ENCODE data around the gene YPEL1. TPM values are rescaled to one million over a fixed set of nuclear protein-coding genes. Genes with fewer than 3 reads are reported as not detected.

The YPEL1 gene
- total and polyA plus RNA-seq, 4 donors = 0.83 to 4.8 (median 2.2) TPM

DNA sequence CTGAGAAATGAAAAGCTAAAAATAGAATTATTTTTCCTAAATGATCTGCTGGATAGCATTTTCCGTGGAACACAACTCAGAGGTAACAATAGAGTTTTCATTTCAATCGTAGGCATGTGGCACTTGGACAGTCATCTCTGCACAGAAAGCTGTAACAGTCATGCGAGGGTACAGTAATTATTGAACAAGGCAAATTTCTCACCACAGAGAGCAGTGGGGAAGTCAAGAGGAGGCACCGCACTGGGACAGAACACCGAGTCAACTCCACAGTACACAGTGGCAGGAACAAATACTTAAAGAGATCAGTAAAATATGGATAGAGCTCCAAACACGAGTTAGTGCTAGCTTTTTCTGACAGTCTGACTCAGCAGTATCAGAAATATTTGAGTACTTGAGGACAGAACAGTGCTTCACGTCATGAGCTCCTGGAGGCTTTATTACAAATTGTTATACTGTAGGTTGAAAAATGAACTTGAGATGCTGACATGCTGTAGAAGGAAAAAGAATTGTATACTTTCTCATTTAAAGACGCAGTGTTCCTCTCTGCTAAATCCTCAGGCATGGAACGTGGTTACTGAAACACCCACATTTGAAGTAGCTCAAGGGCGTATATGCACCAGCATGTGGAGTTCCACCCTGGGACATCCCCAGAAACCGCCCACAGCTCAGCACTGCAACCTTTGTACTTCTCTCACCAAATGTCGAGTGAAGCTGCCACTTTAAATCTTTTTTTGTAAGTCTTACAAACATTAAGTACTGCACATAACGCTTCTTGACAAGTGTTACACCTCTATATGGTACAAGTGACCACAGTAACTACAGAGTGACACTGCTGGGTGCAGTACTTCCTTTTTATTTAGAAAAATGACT lies 27.4 kb upstream of the YPEL1 start:
- TF ChIP-seq, protein P1, sequence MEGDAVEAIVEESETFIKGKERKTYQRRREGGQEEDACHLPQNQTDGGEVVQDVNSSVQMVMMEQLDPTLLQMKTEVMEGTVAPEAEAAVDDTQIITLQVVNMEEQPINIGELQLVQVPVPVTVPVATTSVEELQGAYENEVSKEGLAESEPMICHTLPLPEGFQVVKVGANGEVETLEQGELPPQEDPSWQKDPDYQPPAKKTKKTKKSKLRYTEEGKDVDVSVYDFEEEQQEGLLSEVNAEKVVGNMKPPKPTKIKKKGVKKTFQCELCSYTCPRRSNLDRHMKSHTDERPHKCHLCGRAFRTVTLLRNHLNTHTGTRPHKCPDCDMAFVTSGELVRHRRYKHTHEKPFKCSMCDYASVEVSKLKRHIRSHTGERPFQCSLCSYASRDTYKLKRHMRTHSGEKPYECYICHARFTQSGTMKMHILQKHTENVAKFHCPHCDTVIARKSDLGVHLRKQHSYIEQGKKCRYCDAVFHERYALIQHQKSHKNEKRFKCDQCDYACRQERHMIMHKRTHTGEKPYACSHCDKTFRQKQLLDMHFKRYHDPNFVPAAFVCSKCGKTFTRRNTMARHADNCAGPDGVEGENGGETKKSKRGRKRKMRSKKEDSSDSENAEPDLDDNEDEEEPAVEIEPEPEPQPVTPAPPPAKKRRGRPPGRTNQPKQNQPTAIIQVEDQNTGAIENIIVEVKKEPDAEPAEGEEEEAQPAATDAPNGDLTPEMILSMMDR (IDR thresholded peaks at IDR 0.05; ENCODE audit: low read depth, low read length, missing input control) = no peak
- no peak for TF ChIP-seq RXRA (IDR thresholded peaks at IDR 0.05)
- TF ChIP-seq, protein P2, sequence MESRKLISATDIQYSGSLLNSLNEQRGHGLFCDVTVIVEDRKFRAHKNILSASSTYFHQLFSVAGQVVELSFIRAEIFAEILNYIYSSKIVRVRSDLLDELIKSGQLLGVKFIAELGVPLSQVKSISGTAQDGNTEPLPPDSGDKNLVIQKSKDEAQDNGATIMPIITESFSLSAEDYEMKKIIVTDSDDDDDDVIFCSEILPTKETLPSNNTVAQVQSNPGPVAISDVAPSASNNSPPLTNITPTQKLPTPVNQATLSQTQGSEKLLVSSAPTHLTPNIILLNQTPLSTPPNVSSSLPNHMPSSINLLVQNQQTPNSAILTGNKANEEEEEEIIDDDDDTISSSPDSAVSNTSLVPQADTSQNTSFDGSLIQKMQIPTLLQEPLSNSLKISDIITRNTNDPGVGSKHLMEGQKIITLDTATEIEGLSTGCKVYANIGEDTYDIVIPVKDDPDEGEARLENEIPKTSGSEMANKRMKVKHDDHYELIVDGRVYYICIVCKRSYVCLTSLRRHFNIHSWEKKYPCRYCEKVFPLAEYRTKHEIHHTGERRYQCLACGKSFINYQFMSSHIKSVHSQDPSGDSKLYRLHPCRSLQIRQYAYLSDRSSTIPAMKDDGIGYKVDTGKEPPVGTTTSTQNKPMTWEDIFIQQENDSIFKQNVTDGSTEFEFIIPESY (IDR thresholded peaks at IDR 0.05) = no peak
- TF ChIP-seq FOXA1 (IDR thresholded peaks at IDR 0.05) = no peak
- no peak for DNase-seq (ENCODE audit: low spot score)
- Histone ChIP-seq H3K36me3 (ENCODE audit: control insufficient read depth in 4 of 4, insufficient read depth in 3 of 4, low read depth in 1 of 4, low read length in 3 of 4) (peaks cover 6 to 69% (median 32%) of the 10 kb centered on the region in 4 donors), H3K4me1 (ENCODE audit: control insufficient read depth in 4 of 4, insufficient read depth in 4 of 4, low read length in 3 of 4) (no peaks in the 10 kb centered on the region), H3K9ac (ENCODE audit: low read depth in 1 of 2, low read length in 2 of 2) (no peak overlapping the region), H3K27ac (ENCODE audit: low read depth in 1 of 2, low read length in 2 of 2) (no peak overlapping the region), H3K9me3 (ENCODE audit: control insufficient read depth in 4 of 4, low read length in 3 of 4) (no peaks in the 10 kb centered on the region), H3K4me3 (ENCODE audit: low read depth in 1 of 3, low read length in 3 of 3) (no peak overlapping the region), H3K27me3 (ENCODE audit: control insufficient read depth in 4 of 4, insufficient read depth in 4 of 4, low read length in 3 of 4) (no peaks in the 10 kb centered on the region)
- 82% methylated on average over 13 of the region's 13 CpGs for WGBS

DNA sequence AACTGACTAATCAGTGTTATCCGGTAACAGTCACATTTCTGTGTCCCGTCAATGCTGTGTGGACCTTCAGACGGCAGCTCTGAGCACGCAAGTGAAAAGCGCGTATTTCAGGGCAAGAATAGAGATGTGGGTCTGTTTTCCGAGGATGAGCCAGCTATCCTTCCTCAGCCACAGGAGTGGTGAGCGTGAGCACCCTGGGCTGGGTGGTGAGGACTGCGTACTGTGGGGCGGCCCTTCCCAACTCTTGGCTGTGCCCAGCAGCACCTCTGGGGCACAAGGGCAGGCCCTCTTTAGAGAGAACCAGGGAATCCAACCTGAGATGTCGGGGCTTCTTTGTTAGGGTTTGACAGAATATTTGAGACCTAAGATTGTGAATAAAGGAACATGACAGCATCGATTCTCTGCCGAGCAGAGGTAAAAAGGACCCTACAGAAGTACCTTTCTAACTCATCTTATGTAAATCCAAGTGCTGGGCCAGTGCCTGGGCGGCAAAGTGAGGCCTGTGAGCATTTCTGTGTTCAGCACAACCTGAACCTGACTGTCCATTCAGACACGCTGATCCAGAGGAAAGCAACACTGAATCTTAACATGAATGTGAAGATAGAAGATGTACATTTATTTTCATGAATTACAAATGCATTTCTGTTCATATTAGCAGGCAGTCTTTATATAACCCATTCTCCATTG lies 26.5 kb upstream of the YPEL1 start:
- no peaks in the 10 kb centered on the region for H3K9me3 ChIP-seq (ENCODE audit: control insufficient read depth in 4 of 4, low read length in 3 of 4)
- TF ChIP-seq, protein P3, sequence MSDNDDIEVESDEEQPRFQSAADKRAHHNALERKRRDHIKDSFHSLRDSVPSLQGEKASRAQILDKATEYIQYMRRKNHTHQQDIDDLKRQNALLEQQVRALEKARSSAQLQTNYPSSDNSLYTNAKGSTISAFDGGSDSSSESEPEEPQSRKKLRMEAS (IDR thresholded peaks at IDR 0.05) = no peak
- TF ChIP-seq JUND (IDR thresholded peaks at IDR 0.05) = no peak
- TF ChIP-seq, protein P2 (IDR thresholded peaks at IDR 0.05) = no peak
- TF ChIP-seq SP1 (IDR thresholded peaks at IDR 0.05) = no peak
- no peak for TF ChIP-seq HNF4A (conservative IDR thresholded peaks at IDR 0.05)
- no peak for TF ChIP-seq GABPA (IDR thresholded peaks at IDR 0.05 in 1 of 2, conservative IDR thresholded peaks at IDR 0.05 in 1 of 2)
- TF ChIP-seq, protein P4, sequence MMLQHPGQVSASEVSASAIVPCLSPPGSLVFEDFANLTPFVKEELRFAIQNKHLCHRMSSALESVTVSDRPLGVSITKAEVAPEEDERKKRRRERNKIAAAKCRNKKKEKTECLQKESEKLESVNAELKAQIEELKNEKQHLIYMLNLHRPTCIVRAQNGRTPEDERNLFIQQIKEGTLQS (IDR thresholded peaks at IDR 0.05) = no peak
- no peak for TF ChIP-seq FOXA1 (IDR thresholded peaks at IDR 0.05)
- no peak for TF ChIP-seq FOXA2 (IDR thresholded peaks at IDR 0.05)
- TF ChIP-seq, protein P5, sequence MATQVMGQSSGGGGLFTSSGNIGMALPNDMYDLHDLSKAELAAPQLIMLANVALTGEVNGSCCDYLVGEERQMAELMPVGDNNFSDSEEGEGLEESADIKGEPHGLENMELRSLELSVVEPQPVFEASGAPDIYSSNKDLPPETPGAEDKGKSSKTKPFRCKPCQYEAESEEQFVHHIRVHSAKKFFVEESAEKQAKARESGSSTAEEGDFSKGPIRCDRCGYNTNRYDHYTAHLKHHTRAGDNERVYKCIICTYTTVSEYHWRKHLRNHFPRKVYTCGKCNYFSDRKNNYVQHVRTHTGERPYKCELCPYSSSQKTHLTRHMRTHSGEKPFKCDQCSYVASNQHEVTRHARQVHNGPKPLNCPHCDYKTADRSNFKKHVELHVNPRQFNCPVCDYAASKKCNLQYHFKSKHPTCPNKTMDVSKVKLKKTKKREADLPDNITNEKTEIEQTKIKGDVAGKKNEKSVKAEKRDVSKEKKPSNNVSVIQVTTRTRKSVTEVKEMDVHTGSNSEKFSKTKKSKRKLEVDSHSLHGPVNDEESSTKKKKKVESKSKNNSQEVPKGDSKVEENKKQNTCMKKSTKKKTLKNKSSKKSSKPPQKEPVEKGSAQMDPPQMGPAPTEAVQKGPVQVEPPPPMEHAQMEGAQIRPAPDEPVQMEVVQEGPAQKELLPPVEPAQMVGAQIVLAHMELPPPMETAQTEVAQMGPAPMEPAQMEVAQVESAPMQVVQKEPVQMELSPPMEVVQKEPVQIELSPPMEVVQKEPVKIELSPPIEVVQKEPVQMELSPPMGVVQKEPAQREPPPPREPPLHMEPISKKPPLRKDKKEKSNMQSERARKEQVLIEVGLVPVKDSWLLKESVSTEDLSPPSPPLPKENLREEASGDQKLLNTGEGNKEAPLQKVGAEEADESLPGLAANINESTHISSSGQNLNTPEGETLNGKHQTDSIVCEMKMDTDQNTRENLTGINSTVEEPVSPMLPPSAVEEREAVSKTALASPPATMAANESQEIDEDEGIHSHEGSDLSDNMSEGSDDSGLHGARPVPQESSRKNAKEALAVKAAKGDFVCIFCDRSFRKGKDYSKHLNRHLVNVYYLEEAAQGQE (IDR thresholded peaks at IDR 0.05) = no peak
- TF ChIP-seq, protein P1 (IDR thresholded peaks at IDR 0.05; ENCODE audit: low read depth, low read length, missing input control) = no peak
- TF ChIP-seq TAF1 (conservative IDR thresholded peaks at IDR 0.05) = no peak
- WGBS = 96% methylated on average over 15 of the region's 15 CpGs
- H3K4me1 ChIP-seq (ENCODE audit: control insufficient read depth in 4 of 4, insufficient read depth in 4 of 4, low read length in 3 of 4) = no peaks in the 10 kb centered on the region
- H3K36me3 ChIP-seq (ENCODE audit: control insufficient read depth in 4 of 4, insufficient read depth in 3 of 4, low read depth in 1 of 4, low read length in 3 of 4) = peaks cover 6 to 63% (median 27%) of the 10 kb centered on the region in 4 donors
- no peak overlapping the region for H3K4me3 ChIP-seq (ENCODE audit: low read depth in 1 of 3, low read length in 3 of 3)
- no peak overlapping the region for H3K9ac ChIP-seq (ENCODE audit: low read depth in 1 of 2, low read length in 2 of 2)
- no peaks in the 10 kb centered on the region for H3K27me3 ChIP-seq (ENCODE audit: control insufficient read depth in 4 of 4, insufficient read depth in 4 of 4, low read length in 3 of 4)
- no peak for DNase-seq (ENCODE audit: low spot score)
- H3K27ac ChIP-seq (ENCODE audit: low read depth in 1 of 2, low read length in 2 of 2) = no peak overlapping the region

Data from liver (tissue), 9 donors.